Upper lobe of right lung (tissue), 1 donor: ENCODE results near the gene MGAM2. TPM values are rescaled to one million over a fixed set of nuclear protein-coding genes. Genes with fewer than 3 reads are reported as not detected.

Experiments used
- ATAC-seq: fragments of 200-7000 bp; cut with Tn5 transposase; one replicate; pipeline ENCODE4 v1.9.1; 2020; ENCODE audit warnings: mild to moderate bottlenecking, moderate library complexity
- DNase-seq: peaks from one replicate; pipeline ENCODE4 v3.0.0-alpha.2; 2020
- H3K27ac ChIP-seq: fragments of 200-600 bp; one replicate; pipeline ENCODE4 v1.8.0; 2022
- H3K27me3 ChIP-seq: fragments of 200-600 bp; one replicate; pipeline ENCODE4 v1.8.0; 2022; ENCODE audit warnings: mild to moderate bottlenecking
- H3K36me3 ChIP-seq: fragments of 200-600 bp; one replicate; pipeline ENCODE4 v1.8.0; 2022
- H3K4me1 ChIP-seq: fragments of 200-600 bp; one replicate; pipeline ENCODE4 v1.8.0; 2022
- H3K4me3 ChIP-seq: fragments of 200-600 bp; one replicate; pipeline ENCODE4 v1.8.0; 2022; ENCODE audit warnings: mild to moderate bottlenecking
- H3K9me3 ChIP-seq: fragments of 200-600 bp; one replicate; pipeline ENCODE4 v1.8.0; 2022
- intact Hi-C: fragments of 100-400 bp; cut with DNase I; formaldehyde crosslinking; loops from one replicate; pipeline ENCODE4 v1.11.0; 2022
- total RNA-seq: library from RNA; stranded (reverse); fragmentation: NEBNext Ultra II Directional; extraction: Animal tissue kit (Norgen Biotek cat#: 25700); gene quantifications from one replicate; pipeline ENCODE4 v1.2.1, GENCODE V29; 2021
- TF ChIP-seq, protein P1 (sequence below): fragments of 200-600 bp; IDR thresholded peaks from one replicate; pipeline ENCODE4 v1.8.0; 2022; ENCODE audit warnings: antibody characterized with exemption
- donor health status: DM: no; HTN: yes; CAD: no; lungs with severe emphysema.

MGAM2 gene
- total RNA-seq, 1 donor from 2014 or later: 0.61 TPM

DNA sequence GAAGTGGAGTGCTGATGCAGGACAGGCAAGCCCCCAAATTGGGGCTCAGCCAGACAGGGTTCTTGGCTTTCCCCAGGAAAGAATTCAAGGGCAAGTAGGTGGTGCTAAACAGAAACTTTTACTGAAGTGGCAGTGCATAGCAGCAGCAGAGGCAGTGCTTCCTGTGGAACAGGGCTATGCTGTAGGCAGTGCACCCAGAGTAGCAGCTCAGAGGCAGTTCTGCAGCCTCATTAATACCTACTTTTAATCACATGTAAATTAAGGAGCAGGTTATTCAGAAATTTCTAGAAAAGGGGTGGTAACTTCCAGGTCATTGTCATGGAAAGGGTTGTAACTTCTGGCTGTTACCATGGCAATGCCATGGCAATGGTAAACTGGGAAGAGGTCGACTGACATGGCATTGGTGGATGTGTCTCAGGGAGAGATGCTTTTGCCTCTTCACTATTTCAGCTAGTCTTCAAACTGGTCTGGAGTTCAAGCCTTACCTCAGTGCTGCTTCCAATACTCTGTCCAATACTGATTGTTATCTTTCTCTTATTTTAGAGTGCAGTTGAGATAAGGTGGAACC, 117.1 kb downstream of the MGAM2 start:
- ATAC-seq (no peak), DNase-seq (no peak)
- H3K27ac ChIP-seq: no peak overlapping the region
- TF ChIP-seq, protein P1, sequence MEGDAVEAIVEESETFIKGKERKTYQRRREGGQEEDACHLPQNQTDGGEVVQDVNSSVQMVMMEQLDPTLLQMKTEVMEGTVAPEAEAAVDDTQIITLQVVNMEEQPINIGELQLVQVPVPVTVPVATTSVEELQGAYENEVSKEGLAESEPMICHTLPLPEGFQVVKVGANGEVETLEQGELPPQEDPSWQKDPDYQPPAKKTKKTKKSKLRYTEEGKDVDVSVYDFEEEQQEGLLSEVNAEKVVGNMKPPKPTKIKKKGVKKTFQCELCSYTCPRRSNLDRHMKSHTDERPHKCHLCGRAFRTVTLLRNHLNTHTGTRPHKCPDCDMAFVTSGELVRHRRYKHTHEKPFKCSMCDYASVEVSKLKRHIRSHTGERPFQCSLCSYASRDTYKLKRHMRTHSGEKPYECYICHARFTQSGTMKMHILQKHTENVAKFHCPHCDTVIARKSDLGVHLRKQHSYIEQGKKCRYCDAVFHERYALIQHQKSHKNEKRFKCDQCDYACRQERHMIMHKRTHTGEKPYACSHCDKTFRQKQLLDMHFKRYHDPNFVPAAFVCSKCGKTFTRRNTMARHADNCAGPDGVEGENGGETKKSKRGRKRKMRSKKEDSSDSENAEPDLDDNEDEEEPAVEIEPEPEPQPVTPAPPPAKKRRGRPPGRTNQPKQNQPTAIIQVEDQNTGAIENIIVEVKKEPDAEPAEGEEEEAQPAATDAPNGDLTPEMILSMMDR: no peak
- no peak overlapping the region for H3K4me3 ChIP-seq
- no peaks in the 10 kb centered on the region for H3K4me1 ChIP-seq
- H3K36me3 ChIP-seq: no peaks in the 10 kb centered on the region
- no peaks in the 10 kb centered on the region for H3K9me3 ChIP-seq
- intact Hi-C loops: no loop called here
- no peaks in the 10 kb centered on the region for H3K27me3 ChIP-seq

DNA sequence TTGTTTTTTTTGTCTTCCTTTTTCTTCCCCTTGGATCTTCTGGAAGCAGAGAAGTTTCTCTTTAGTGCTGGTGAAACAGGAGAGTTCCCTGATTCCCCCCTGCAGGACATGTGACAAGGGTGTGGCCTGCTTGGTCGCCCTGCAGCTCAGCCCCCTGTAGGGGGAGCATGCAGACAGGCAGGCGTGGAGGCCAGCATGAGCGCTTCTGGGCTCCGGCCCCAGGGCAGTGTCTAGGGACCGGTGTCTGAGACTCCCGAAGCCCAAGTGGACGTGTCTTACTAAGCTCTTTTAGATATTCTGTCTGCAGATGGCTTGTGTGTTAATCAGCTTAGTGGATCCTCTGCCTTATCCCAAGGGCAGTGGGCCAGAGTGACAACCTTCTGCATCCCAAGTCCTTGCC, 120.2 kb downstream of the MGAM2 start:
- intact Hi-C loops: no loop called here
- no peak overlapping the region for H3K27ac ChIP-seq
- TF ChIP-seq, protein P1: no peak
- no peaks in the 10 kb centered on the region for H3K4me1 ChIP-seq
- no peaks in the 10 kb centered on the region for H3K9me3 ChIP-seq
- H3K27me3 ChIP-seq: no peaks in the 10 kb centered on the region
- no peaks in the 10 kb centered on the region for H3K36me3 ChIP-seq
- peak; percentile 36 for ATAC-seq
- DNase-seq: no peak
- H3K4me3 ChIP-seq: no peak overlapping the region

DNA sequence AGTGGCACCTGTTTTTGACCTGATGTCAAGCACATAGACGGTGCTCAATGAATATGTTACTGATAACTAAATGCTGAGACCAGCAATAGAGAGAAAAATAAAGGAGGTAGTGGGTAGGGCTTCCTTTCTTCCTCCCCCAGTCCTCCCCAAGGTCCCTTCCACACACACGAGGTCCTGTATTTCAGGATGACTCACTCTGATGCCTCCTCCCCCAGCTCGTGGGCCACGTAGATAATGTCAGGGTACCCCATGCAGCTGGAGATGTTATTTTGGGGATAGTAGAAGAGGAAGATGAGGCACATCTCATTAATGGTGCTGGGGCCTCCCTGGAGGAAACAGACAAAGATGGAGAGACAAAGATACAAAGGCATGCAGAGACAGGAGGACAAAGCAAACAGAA, 129.0 kb downstream of the MGAM2 start:
- intact Hi-C loops: no loop called here
- no peaks in the 10 kb centered on the region for H3K27me3 ChIP-seq
- no peak for DNase-seq
- no peak overlapping the region for H3K4me3 ChIP-seq
- H3K36me3 ChIP-seq: no peaks in the 10 kb centered on the region
- no peaks in the 10 kb centered on the region for H3K4me1 ChIP-seq
- H3K9me3 ChIP-seq: no peaks in the 10 kb centered on the region
- ATAC-seq: no peak
- H3K27ac ChIP-seq: no peak overlapping the region
- TF ChIP-seq, protein P1: no peak

DNA sequence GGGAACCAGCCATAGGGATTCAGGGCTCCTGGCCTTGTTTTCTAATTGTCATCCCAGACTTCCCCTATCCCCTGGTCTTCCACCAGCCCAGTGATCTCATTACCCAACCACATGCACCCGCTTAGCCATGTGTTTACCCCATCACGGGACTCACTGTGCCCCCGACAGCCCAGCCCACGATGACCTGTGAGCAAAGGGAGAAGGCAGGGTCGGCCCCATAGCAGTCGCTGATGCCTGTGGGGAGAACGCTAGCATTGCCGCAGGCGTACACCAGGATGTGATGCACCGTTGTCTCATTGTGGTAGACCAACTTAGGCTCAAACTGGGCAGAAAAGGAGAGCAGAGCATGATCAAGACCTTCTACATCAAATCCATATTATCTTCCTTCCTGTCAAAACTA, 132.3 kb downstream of the MGAM2 start:
- intact Hi-C loops: no loop called here
- DNase-seq: no peak
- Histone ChIP-seq H3K9me3 (no peaks in the 10 kb centered on the region), H3K36me3 (no peaks in the 10 kb centered on the region), H3K4me3 (no peak overlapping the region), H3K27ac (no peak overlapping the region), H3K27me3 (no peaks in the 10 kb centered on the region), H3K4me1 (no peaks in the 10 kb centered on the region)
- ATAC-seq: no peak
- TF ChIP-seq, protein P1: no peak

DNA sequence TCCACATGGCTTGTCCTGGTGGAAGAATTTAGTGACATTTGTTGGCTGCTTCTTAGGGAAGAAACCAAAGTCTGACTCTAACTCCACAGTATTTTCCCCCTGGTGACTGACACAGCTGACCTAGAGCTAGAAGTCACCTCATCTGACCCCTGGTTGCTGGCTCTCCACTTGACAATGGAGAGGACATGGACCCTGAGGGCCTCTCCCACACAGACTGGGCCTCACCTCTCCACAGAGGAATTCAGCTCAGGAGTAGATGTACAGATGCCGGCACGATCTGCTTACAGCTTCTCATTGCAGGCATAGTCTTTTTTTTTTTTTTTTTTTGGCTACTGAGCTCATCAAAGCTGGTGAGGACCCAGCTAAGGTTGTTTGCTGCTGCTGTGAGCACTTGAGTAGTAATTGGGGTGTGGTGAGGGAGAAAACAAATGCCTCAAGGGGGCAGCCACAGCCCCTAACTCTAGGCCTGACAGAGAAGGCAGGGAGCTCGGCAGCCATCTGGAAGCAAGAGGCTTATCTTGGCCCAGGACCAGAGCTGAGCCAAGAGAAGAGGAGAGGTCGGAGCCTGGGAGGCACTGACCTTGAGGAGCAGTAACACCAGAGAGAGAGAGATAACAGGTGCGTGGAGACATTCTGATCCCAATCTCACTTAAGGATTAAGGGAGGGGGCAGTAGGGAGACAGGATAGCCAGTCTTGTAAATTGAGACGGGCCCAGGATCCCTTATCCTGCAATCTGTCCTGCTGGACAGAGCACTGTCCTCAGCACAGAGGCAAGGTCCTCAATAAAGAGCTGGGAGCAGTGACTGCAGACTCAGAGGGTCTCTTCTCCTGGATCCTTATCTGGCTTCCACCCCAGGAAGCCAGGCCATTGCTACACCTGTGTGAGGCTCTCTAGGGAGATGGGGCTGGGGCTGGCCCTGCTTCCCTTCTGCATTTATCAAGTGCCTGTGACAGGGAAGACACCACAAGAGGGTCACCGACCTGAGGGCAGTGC, 136.9 kb downstream of the MGAM2 start:
- no peak overlapping the region for H3K27ac ChIP-seq
- ATAC-seq (no peak), DNase-seq (no peak)
- TF ChIP-seq, protein P1: no peak
- intact Hi-C loops: no loop called here
- H3K4me1 ChIP-seq: no peaks in the 10 kb centered on the region
- H3K4me3 ChIP-seq: no peak overlapping the region
- H3K27me3 ChIP-seq: no peaks in the 10 kb centered on the region
- H3K36me3 ChIP-seq: no peaks in the 10 kb centered on the region
- no peaks in the 10 kb centered on the region for H3K9me3 ChIP-seq
